GM12878 (cell line): ENCODE measurements around the gene KLRG1. TPM values are rescaled to one million over a fixed set of nuclear protein-coding genes. Genes with fewer than 3 reads are reported as not detected.

Experiments
- ATAC-seq: fragments of 200-7000 bp; cut with Tn5 transposase; 3 replicates; pipeline ENCODE4 v1.9.1; 2020; ENCODE audit warnings: mild to moderate bottlenecking, moderate library complexity
- BruUV-seq: library from RNA; stranded (reverse); fragments of 400-500 nt; replicated peaks from 2 replicates; lab custom pipeline; 2021; lab: Mats Ljungman, UMichigan
- CTCF ChIA-PET: fragments of 300-600 bp; sonication (Branson Sonifier 250); formaldehyde crosslinking; extraction: SDS; loops from one replicate; lab custom pipeline; 2021; ENCODE audit warnings: inconsistent platforms; lab: Yijun Ruan, JAX
- POLR2A ChIA-PET: fragments of 350-600 bp; formaldehyde crosslinking; extraction: SDS; loops from one replicate; lab custom pipeline; 2021; ENCODE audit warnings: inconsistent platforms; lab: Charles Lee
- RAD21 ChIA-PET: fragments of 300-600 bp; sonication (Branson Sonifier 250); formaldehyde crosslinking; loops from one replicate; lab custom pipeline; 2023; ENCODE audit warnings: antibody characterized with exemption; ENCODE audit not compliant: unreplicated experiment; lab: Charles Lee
- SMC1A ChIA-PET: fragments of 300-600 bp; sonication (Branson Sonifier 250); formaldehyde crosslinking; loops from one replicate; lab custom pipeline; 2023; ENCODE audit not compliant: unreplicated experiment, uncharacterized antibody; lab: Charles Lee
- DNase-seq: peaks from one replicate; pipeline ENCODE4 v3.0.0-alpha.2; 2011; ENCODE audit warnings: low read depth, low spot score
- FAIRE-seq: peaks from 3 replicates; lab custom pipeline; 2011; peaks lifted over from hg19 to GRCh38; lab: Jason Lieb, UNC
- H2AFZ ChIP-seq: 2 replicates; pipeline ENCODE4 v1.6.0; 2011; ENCODE audit warnings: low read depth, low read length, control low read depth; ENCODE audit not compliant: control insufficient read depth
- H3K27ac ChIP-seq: 2 replicates; pipeline ENCODE4 v1.5.1; 2011; ENCODE audit warnings: control low read depth; ENCODE audit not compliant: control insufficient read depth, insufficient read depth
- H3K27me3 ChIP-seq, 2 experiments: replicated peaks in 1 of 2; 2 replicates each; pipeline versions ENCODE4 v1.6.0 to v1.6.1; 2011; ENCODE audit warnings: low read length in 1 of 2; ENCODE audit not compliant: control insufficient read depth in 2 of 2, insufficient read depth in 2 of 2
- H3K36me3 ChIP-seq, 2 experiments: 2 replicates each; pipeline ENCODE4 v1.5.1; 2011; ENCODE audit warnings: low read length in 1 of 2; ENCODE audit not compliant: control insufficient read depth in 2 of 2, insufficient read depth in 2 of 2
- H3K4me1 ChIP-seq: 2 replicates; pipeline ENCODE4 v1.6.1; 2011; ENCODE audit warnings: mild to moderate bottlenecking, low read length, moderate library complexity, mixed read lengths; ENCODE audit not compliant: control insufficient read depth, insufficient read depth
- H3K4me2 ChIP-seq: 2 replicates; pipeline ENCODE4 v1.6.0; 2011; ENCODE audit warnings: control low read depth; ENCODE audit not compliant: control insufficient read depth, insufficient read depth
- H3K4me3 ChIP-seq: fragments of 200-600 bp; sonication (generic); 2 replicates; pipeline ENCODE4 v1.5.1; 2016
- H3K79me2 ChIP-seq: 2 replicates; pipeline ENCODE4 v1.6.0; 2011; ENCODE audit warnings: low read length; ENCODE audit not compliant: control insufficient read depth, insufficient read depth
- H3K9ac ChIP-seq: 2 replicates; pipeline ENCODE4 v1.8.0; 2011; ENCODE audit warnings: low read length, control low read depth, mixed read lengths; ENCODE audit not compliant: control insufficient read depth, insufficient read depth
- H3K9me3 ChIP-seq: replicated peaks from 3 replicates; pipeline ENCODE4 v1.5.1; 2011; ENCODE audit warnings: mild to moderate bottlenecking, low read length; ENCODE audit not compliant: control insufficient read depth, insufficient read depth
- H4K20me1 ChIP-seq: 2 replicates; pipeline ENCODE4 v1.6.0; 2011; ENCODE audit not compliant: control insufficient read depth, insufficient read depth
- ASH2L ChIP-seq: fragments of 300-600, 200-600 bp; sonication (generic); IDR thresholded peaks from 2 replicates; pipeline ENCODE4 v1.6.1; 2017; ENCODE audit warnings: low read depth, mild to moderate bottlenecking, borderline replicate concordance
- CEBPB ChIP-seq, 2 experiments: fragments of 150-350 bp in 1 of 2; IDR thresholded peaks; 2 replicates each; pipeline ENCODE4 v1.6.1; 2012 to 2014; ENCODE audit warnings: low read depth in 2 of 2, low read length in 2 of 2, borderline replicate concordance in 1 of 2, inconsistent platforms in 1 of 2
- EZH2 ChIP-seq: IDR thresholded peaks from 2 replicates; pipeline ENCODE4 v1.6.1; 2012; ENCODE audit warnings: low read depth, mild to moderate bottlenecking, control low read depth, inconsistent platforms, low read length, borderline replicate concordance; ENCODE audit not compliant: control insufficient read depth
- HDGF ChIP-seq: fragments of 450-650 bp; IDR thresholded peaks from 2 replicates; pipeline ENCODE4 v1.6.1; 2016; ENCODE audit warnings: antibody characterized with exemption
- RB1 ChIP-seq: fragments of 450-650 bp; formaldehyde crosslinking; IDR thresholded peaks from 2 replicates; pipeline ENCODE4 v1.6.1; 2017; ENCODE audit warnings: mild to moderate bottlenecking, borderline replicate concordance
- STAT1 ChIP-seq: fragments of 450-650 bp; conservative IDR thresholded peaks from 2 replicates; pipeline ENCODE4 v1.6.1; 2014; ENCODE audit warnings: antibody characterized with exemption, mild to moderate bottlenecking
- YBX1 ChIP-seq: fragments of 450-650 bp; IDR thresholded peaks from 2 replicates; pipeline ENCODE4 v1.6.1; 2016; ENCODE audit warnings: antibody characterized with exemption
- ZBTB40 ChIP-seq: fragments of 450-650 bp; IDR thresholded peaks from 2 replicates; pipeline ENCODE4 v1.6.1; 2016; ENCODE audit warnings: mild to moderate bottlenecking, moderate library complexity, borderline replicate concordance
- WGBS: methylation state at CpG from one replicate; pipeline ENCODE4 v1.1.6; 2016; ENCODE audit warnings: low lambda C conversion rate; ENCODE audit not compliant: insufficient replicate concordance, insufficient coverage; ENCODE audit errors: missing lambda C conversion rate; 5-methylcytosine and 5-hydroxymethylcytosine counted together
- in situ Hi-C: fragments of 300-500 bp; cut with MboI; formaldehyde crosslinking; loops from 9 replicates; pipeline ENCODE4 v1.14.3; 2018; ENCODE audit warnings: mixed read lengths
- intact Hi-C: fragments of 100-400 bp; cut with micrococcal nuclease; formaldehyde crosslinking; loops from one replicate; pipeline ENCODE4 v1.14.2; 2022; ENCODE audit not compliant: unreplicated experiment
- polyA plus RNA-seq, 11 experiments: library from polyadenylated mRNA; depleted of rRNA in 4 of 11; unstranded in 6 of 11; stranded (reverse) in 5 of 11; fragments of >200 nt; fragmentation: Nextera tagmentation in 4 of 11; fragmentation: Illumina TruSeq in 1 of 11; extraction: Ambion mirVana in 4 of 11; extraction: Trizol in 1 of 11; gene quantifications; 1 replicate in 1 of 11; 2 replicates in 10 of 11; pipeline versions ENCODE4 v1.2.1 to v1.2.3, GENCODE V29; 2011 to 2016; ENCODE audit warnings: inconsistent platforms in 2 of 11, missing spikeins in 2 of 11, low read depth in 1 of 11
- total RNA-seq, 4 experiments: library from RNA; depleted of rRNA in 3 of 4; stranded (reverse); fragments of >200 nt in 3 of 4; fragmentation: Illumina TruSeq in 1 of 4; extraction: Trizol in 1 of 4; gene quantifications; 2 replicates each; pipeline versions ENCODE4 v1.2.1 to v1.2.3, GENCODE V29; 2013 to 2021

Gene KLRG1
- total and polyA plus RNA-seq, 10 of the 15 experiments (the other 5 are each of a cell fraction or from before 2014, with no cell fraction given): 2.3 to 6.5 (median 3.9) TPM

- no peak overlapping the region for H3K4me2 ChIP-seq
- DNase-seq (no peak), ATAC-seq (no peak), FAIRE-seq (no peak)
- no peaks in the 10 kb centered on the region for H3K79me2 ChIP-seq
- H3K9ac ChIP-seq: no peak overlapping the region
- H3K36me3 ChIP-seq: no peaks in the 10 kb centered on the region
- no peak overlapping the region for H2AFZ ChIP-seq
- no TSS peak for BruUV-seq
- peaks cover 7% of the 10 kb centered on the region; the same call in 2 of the 3 replicates for H3K9me3 ChIP-seq
- H3K4me3 ChIP-seq: no peak overlapping the region
- H3K27me3 ChIP-seq: no peaks in the 10 kb centered on the region
- intact Hi-C loops (no loop called here), in situ Hi-C loops (no loop called here)
- H3K4me1 ChIP-seq: no peaks in the 10 kb centered on the region
- ChIA-PET POLR2A (no interaction called here), RAD21 (no interaction called here), CTCF (no interaction called here)
- no peak for TF ChIP-seq ASH2L
- no peak for TF ChIP-seq RB1
- TF ChIP-seq HDGF: no peak
- TF ChIP-seq, all 136 proteins: peak for 0
- H4K20me1 ChIP-seq: no peaks in the 10 kb centered on the region
- H3K27ac ChIP-seq: no peak overlapping the region
- SMC1A ChIA-PET: no interaction called here
Observed at GRCh38 chr12:8968761-8969160, 20.6 kb upstream of the KLRG1 start.

GRCh38 chr12:8969861-8970411, 19.4 kb upstream of the KLRG1 start:
- Histone ChIP-seq H3K4me3 (no peak overlapping the region), H3K4me2 (no peak overlapping the region), H3K36me3 (no peaks in the 10 kb centered on the region), H4K20me1 (no peaks in the 10 kb centered on the region), H3K27ac (no peak overlapping the region), H2AFZ (no peak overlapping the region), H3K9ac (no peak overlapping the region), H3K9me3 (peaks cover 7% of the 10 kb centered on the region; the same call in 2 of the 3 replicates), H3K79me2 (no peaks in the 10 kb centered on the region)
- ChIA-PET SMC1A (no interaction called here), POLR2A (no interaction called here)
- intact Hi-C loops: no loop called here
- FAIRE-seq: no peak
- in situ Hi-C loops: no loop called here
- peak; percentile 73 for TF ChIP-seq ZBTB40
- TF ChIP-seq YBX1: no peak
- no peak for TF ChIP-seq EZH2
- TF ChIP-seq STAT1: no peak
- no peak for TF ChIP-seq CEBPB (IDR thresholded peaks at IDR 0.05; ENCODE audit: borderline replicate concordance in 1 of 2, low read depth in 2 of 2, low read length in 2 of 2)
- TF ChIP-seq, all 136 proteins: peak for 1
- no peaks in the 10 kb centered on the region for H3K27me3 ChIP-seq
- ATAC-seq: no peak
- WGBS: 48% methylated on average over 2 of the region's 2 CpGs
- H3K4me1 ChIP-seq: no peaks in the 10 kb centered on the region
- BruUV-seq: no TSS peak
- CTCF ChIA-PET: no interaction called here
- no peak for DNase-seq
- RAD21 ChIA-PET: no interaction called here
